ENCODE results near the gene CPN1.

DNA sequence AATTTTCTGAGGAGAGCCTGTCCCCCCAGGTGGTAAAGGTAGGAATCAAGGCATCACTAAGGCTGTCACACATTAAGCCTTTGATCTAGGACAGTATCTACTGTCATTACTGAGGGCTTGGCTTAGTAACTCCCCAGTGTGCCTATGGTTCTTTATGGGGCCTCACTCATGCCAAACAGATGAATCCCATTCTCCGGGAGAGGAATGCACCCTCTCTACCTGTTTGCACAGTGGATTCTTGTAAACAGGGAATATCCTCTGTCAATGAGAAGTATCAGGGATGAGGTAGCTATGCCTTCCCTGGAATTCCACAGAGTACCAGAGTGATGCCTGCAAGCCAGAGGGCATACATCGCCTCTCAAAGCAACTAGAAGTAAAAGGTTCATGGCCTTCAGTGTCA lies 3.9 kb upstream of the CPN1 start:
- TF ChIP-seq, protein P1, sequence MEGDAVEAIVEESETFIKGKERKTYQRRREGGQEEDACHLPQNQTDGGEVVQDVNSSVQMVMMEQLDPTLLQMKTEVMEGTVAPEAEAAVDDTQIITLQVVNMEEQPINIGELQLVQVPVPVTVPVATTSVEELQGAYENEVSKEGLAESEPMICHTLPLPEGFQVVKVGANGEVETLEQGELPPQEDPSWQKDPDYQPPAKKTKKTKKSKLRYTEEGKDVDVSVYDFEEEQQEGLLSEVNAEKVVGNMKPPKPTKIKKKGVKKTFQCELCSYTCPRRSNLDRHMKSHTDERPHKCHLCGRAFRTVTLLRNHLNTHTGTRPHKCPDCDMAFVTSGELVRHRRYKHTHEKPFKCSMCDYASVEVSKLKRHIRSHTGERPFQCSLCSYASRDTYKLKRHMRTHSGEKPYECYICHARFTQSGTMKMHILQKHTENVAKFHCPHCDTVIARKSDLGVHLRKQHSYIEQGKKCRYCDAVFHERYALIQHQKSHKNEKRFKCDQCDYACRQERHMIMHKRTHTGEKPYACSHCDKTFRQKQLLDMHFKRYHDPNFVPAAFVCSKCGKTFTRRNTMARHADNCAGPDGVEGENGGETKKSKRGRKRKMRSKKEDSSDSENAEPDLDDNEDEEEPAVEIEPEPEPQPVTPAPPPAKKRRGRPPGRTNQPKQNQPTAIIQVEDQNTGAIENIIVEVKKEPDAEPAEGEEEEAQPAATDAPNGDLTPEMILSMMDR (IDR thresholded peaks at IDR 0.05; ENCODE audit: low read length): no peak
- TF ChIP-seq EZH2 (optimal IDR thresholded peaks at IDR 0.05; ENCODE audit: low read depth, low read length) (no peak), EZH2phosphoT487 (IDR thresholded peaks at IDR 0.05; ENCODE audit: low read length) (no peak)
